Ectodermal cell (in vitro differentiated cells): Measurements from ENCODE around the gene NELFB.

Experiments used
- H3K27ac ChIP-seq: 2 replicates; pipeline ENCODE4 v1.7.0; 2013; ENCODE audit warnings: mild to moderate bottlenecking, low read depth, low read length; ENCODE audit not compliant: insufficient read depth, poor library complexity, severe bottlenecking
- H3K27me3 ChIP-seq: 2 replicates; pipeline ENCODE4 v1.7.0; 2013; ENCODE audit warnings: mild to moderate bottlenecking, low read length; ENCODE audit not compliant: insufficient read depth, control insufficient read depth, poor library complexity, severe bottlenecking
- H3K36me3 ChIP-seq: one replicate; pipeline ENCODE4 v1.7.0; 2013; ENCODE audit warnings: low read length; ENCODE audit not compliant: control insufficient read depth, insufficient read depth
- H3K4me1 ChIP-seq: one replicate; pipeline ENCODE4 v1.7.0; 2013; ENCODE audit warnings: low read length; ENCODE audit not compliant: control insufficient read depth, insufficient read depth
- H3K4me3 ChIP-seq: 2 replicates; pipeline ENCODE4 v1.7.0; 2013; ENCODE audit warnings: low read depth, low read length, control low read depth; ENCODE audit not compliant: insufficient read depth
- H3K9me3 ChIP-seq: 2 replicates; pipeline ENCODE4 v1.7.0; 2013; ENCODE audit warnings: mild to moderate bottlenecking, low read length, moderate library complexity; ENCODE audit not compliant: control insufficient read depth
- WGBS, 2 experiments: methylation state at CpG; one replicate each; pipeline ENCODE4 v1.1.7; 2013; ENCODE audit warnings: missing lambda C conversion rate in 2 of 2; 5-methylcytosine and 5-hydroxymethylcytosine counted together

The NELFB gene

GRCh38 chr9:137263506-137263905, 8.4 kb downstream of the NELFB start:
- Histone ChIP-seq H3K27ac (no peak overlapping the region), H3K4me3 (no peak overlapping the region), H3K9me3 (no peaks in the 10 kb centered on the region), H3K36me3 (peaks cover 29% of the 10 kb centered on the region), H3K4me1 (no peaks in the 10 kb centered on the region), H3K27me3 (no peaks in the 10 kb centered on the region)
- 85 to 86% methylated on average over 10 of the region's 10 CpGs for WGBS, 2 experiments

- 95 to 96% methylated on average over 22 of the region's 22 CpGs for WGBS, 2 experiments
- Histone ChIP-seq H3K27ac (no peak overlapping the region), H3K36me3 (peaks cover 27% of the 10 kb centered on the region)
These were observed 8.9 kb downstream of the NELFB start for GRCh38 chr9:137264067-137264466.

GRCh38 chr9:137265496-137266161, 10.5 kb downstream of the NELFB start:
- WGBS, 2 experiments, result 92 to 93% methylated on average over 29 of the region's 29 CpGs
- no peaks in the 10 kb centered on the region for H3K9me3 ChIP-seq
- H3K27me3 ChIP-seq, result no peaks in the 10 kb centered on the region
- no peak overlapping the region for H3K4me3 ChIP-seq
- peaks cover 26% of the 10 kb centered on the region for H3K36me3 ChIP-seq
- H3K4me1 ChIP-seq, result no peaks in the 10 kb centered on the region
- H3K27ac ChIP-seq, result no peak overlapping the region

More at GRCh38 chr9:137264067-137264466, 8.9 kb downstream of the NELFB start:
- Histone ChIP-seq H3K9me3 (no peaks in the 10 kb centered on the region), H3K4me3 (no peak overlapping the region), H3K27me3 (no peaks in the 10 kb centered on the region), H3K4me1 (no peaks in the 10 kb centered on the region)

GRCh38 chr9:137266162-137266527, 11.0 kb downstream of the NELFB start:
- 97% methylated on average over 15 of the region's 15 CpGs for WGBS, 2 experiments
- H3K27ac ChIP-seq, result no peak overlapping the region

GRCh38 chr9:137266585-137267453, 11.7 kb downstream of the NELFB start:
- WGBS, 2 experiments, result 90 to 91% methylated on average over 34 of the region's 34 CpGs
- Histone ChIP-seq H3K4me3 (no peak overlapping the region), H3K36me3 (peaks cover 26% of the 10 kb centered on the region), H3K4me1 (no peaks in the 10 kb centered on the region), H3K9me3 (no peaks in the 10 kb centered on the region), H3K27ac (no peak overlapping the region), H3K27me3 (no peaks in the 10 kb centered on the region)

More at GRCh38 chr9:137266162-137266527, 11.0 kb downstream of the NELFB start:
- H3K27me3 ChIP-seq, result no peaks in the 10 kb centered on the region
- no peak overlapping the region for H3K4me3 ChIP-seq
- no peaks in the 10 kb centered on the region for H3K4me1 ChIP-seq
- no peaks in the 10 kb centered on the region for H3K9me3 ChIP-seq
- H3K36me3 ChIP-seq, result peaks cover 26% of the 10 kb centered on the region

GRCh38 chr9:137267933-137268355, 12.8 kb downstream of the NELFB start:
- Histone ChIP-seq H3K9me3 (no peaks in the 10 kb centered on the region), H3K4me3 (no peak overlapping the region), H3K27me3 (no peaks in the 10 kb centered on the region), H3K36me3 (peaks cover 26% of the 10 kb centered on the region), H3K27ac (no peak overlapping the region), H3K4me1 (no peaks in the 10 kb centered on the region)
- 94 to 96% methylated on average over 6 of the region's 6 CpGs for WGBS, 2 experiments

GRCh38 chr9:137268538-137269201, 13.5 kb downstream of the NELFB start:
- no peak overlapping the region for H3K4me3 ChIP-seq
- no peaks in the 10 kb centered on the region for H3K27me3 ChIP-seq
- WGBS, 2 experiments, result 91% methylated on average over 19 of the region's 19 CpGs
- no peak overlapping the region for H3K27ac ChIP-seq
- no peaks in the 10 kb centered on the region for H3K9me3 ChIP-seq
- no peaks in the 10 kb centered on the region for H3K4me1 ChIP-seq
- peaks cover 26% of the 10 kb centered on the region for H3K36me3 ChIP-seq

- Histone ChIP-seq H3K9me3 (no peaks in the 10 kb centered on the region), H3K4me1 (no peaks in the 10 kb centered on the region), H3K4me3 (no peak overlapping the region), H3K36me3 (peaks cover 23% of the 10 kb centered on the region), H3K27ac (no peak overlapping the region), H3K27me3 (no peaks in the 10 kb centered on the region)
- WGBS, 2 experiments, result 96 to 97% methylated on average over 17 of the region's 17 CpGs
These were observed 14.2 kb downstream of the NELFB start for GRCh38 chr9:137269231-137269772.

- 94 to 95% methylated on average over 32 of the region's 32 CpGs for WGBS, 2 experiments
- H3K36me3 ChIP-seq, result peaks cover 15% of the 10 kb centered on the region
- no peaks in the 10 kb centered on the region for H3K9me3 ChIP-seq
- H3K4me3 ChIP-seq, result no peak overlapping the region
- H3K27ac ChIP-seq, result no peak overlapping the region
- no peaks in the 10 kb centered on the region for H3K27me3 ChIP-seq
- H3K4me1 ChIP-seq, result peaks cover 7% of the 10 kb centered on the region
These were observed 16.0 kb downstream of the NELFB start for GRCh38 chr9:137270929-137271695.
